ENCODE measurements around the gene RMND1. TPM values are rescaled to one million over a fixed set of nuclear protein-coding genes. Genes with fewer than 3 reads are reported as not detected.
"Not testable (repeated sequence)": the region's sequence is repeated elsewhere in the genome, so short reads cannot be mapped to it uniquely, and the experiment has no call there.

Gene RMND1
- total RNA-seq, 2 donors from 2014 or later, result 20.7 to 21.2 TPM

DNA sequence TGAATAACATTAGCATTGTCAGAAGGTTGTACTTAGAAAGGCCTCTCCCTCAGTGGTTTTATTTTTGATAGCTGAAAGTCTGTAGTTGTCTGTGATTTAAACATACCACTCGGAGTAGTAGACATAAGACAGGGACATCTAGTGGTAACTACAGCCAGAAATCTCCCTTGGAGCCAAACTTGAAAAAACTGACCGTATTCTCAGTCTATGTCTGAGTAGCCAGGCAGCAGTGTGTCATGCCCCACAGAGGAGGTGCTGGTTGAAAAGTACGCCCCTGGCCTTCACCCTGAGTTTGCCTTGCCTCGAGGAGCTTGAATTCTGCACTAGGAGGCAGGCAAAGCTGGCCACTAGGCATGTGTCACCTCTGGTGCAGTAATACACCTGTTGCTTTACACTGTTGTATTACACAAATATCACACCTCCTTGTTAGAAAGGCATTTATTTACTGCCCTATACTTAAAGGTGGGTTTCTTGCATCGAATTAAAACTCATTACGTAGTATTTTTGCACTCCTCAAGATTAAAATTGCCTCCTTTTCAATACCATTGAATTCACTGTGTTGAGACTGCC, 81.3 kb downstream of the RMND1 start:
- H3K9me3 ChIP-seq, result no peaks in the 10 kb centered on the region
- H3K4me3 ChIP-seq, result no peak overlapping the region
- no peak for DNase-seq (ENCODE audit: low spot score)
- no peak overlapping the region for H3K27ac ChIP-seq
- H3K4me1 ChIP-seq (ENCODE audit: control insufficient read depth in 1 of 2, low read depth in 2 of 2), result peaks cover 4 to 6% of the 10 kb centered on the region in 2 donors
- no peak for ATAC-seq (ENCODE audit: insufficient number of reproducible peaks, low FRiP score, low read depth)
- H3K36me3 ChIP-seq, result peaks cover 21% of the 10 kb centered on the region
- no peak for TF ChIP-seq CTCF (IDR thresholded peaks at IDR 0.05)
- H3K27me3 ChIP-seq (replicated peaks; ENCODE audit: insufficient read depth), result no peaks in the 10 kb centered on the region

- no peaks in the 10 kb centered on the region for H3K27me3 ChIP-seq (replicated peaks; ENCODE audit: insufficient read depth)
- H3K36me3 ChIP-seq, result peaks cover 39% of the 10 kb centered on the region
- H3K4me1 ChIP-seq (ENCODE audit: control insufficient read depth in 1 of 2, low read depth in 2 of 2), result no peaks in the 10 kb centered on the region
- no peak for DNase-seq (ENCODE audit: low spot score)
- H3K4me3 ChIP-seq, result no peak overlapping the region
- H3K27ac ChIP-seq, result no peak overlapping the region
- ATAC-seq (ENCODE audit: insufficient number of reproducible peaks, low FRiP score, low read depth), result no peak
- TF ChIP-seq CTCF (IDR thresholded peaks at IDR 0.05), result no peak
- H3K9me3 ChIP-seq, result no peaks in the 10 kb centered on the region
These were observed 86.7 kb downstream of the RMND1 start for GRCh38 chr6:151365233-151365632.

DNA sequence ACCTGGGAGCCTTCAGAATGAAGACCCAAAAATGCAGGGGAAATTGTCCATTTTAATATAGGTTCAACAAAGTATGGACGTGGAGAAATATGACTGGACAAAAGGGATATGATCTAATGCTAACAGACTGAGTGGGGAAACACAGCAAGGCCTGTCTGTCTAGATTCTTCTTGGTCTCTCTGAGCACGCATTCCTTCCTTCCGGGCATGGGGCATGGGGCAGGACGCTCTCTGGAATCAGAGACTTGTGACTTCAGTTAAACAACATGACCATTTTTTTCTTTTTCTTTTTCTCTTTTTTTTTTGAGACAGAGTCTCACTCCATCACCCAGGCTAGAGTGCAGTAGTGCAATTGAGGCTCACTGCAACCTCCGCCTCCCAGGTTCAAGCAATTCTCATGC, 92.4 kb downstream of the RMND1 start:
- TF ChIP-seq CTCF (IDR thresholded peaks at IDR 0.05), result no peak
- no peak overlapping the region for H3K4me3 ChIP-seq
- DNase-seq (ENCODE audit: low spot score), result no peak
- ATAC-seq (ENCODE audit: insufficient number of reproducible peaks, low FRiP score, low read depth), result no peak
- H3K27ac ChIP-seq, result no peak overlapping the region
- H3K4me1 ChIP-seq (ENCODE audit: control insufficient read depth in 1 of 2, low read depth in 2 of 2), result no peaks in the 10 kb centered on the region
- H3K27me3 ChIP-seq (replicated peaks; ENCODE audit: insufficient read depth), result no peaks in the 10 kb centered on the region
- peaks cover 15% of the 10 kb centered on the region for H3K36me3 ChIP-seq
- H3K9me3 ChIP-seq, result no peaks in the 10 kb centered on the region

DNA sequence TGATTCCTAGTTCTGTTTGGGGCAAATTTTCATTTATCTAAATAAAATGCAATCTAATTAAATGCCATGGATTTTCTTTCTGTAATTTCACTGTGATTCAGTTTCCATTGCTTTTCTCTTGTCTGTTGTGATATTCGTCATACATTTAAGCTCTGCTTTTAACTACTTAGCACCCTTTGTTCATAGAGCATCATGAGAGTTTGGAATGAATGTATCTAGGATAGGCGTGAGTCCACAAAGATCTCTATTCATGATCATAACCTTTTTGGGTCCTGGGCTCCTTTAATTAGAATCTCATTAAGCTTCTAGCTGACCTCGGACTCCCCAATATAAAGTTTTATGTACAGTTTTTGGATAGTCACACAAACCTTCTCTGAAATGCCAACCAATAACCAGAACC, 93.5 kb downstream of the RMND1 start:
- no peak for ATAC-seq (ENCODE audit: insufficient number of reproducible peaks, low FRiP score, low read depth)
- no peak for TF ChIP-seq CTCF (IDR thresholded peaks at IDR 0.05)
- Histone ChIP-seq H3K9me3 (no peaks in the 10 kb centered on the region), H3K4me1 (ENCODE audit: control insufficient read depth in 1 of 2, low read depth in 2 of 2) (no peaks in the 10 kb centered on the region), H3K4me3 (no peak overlapping the region), H3K27ac (no peak overlapping the region), H3K36me3 (peaks cover 15% of the 10 kb centered on the region), H3K27me3 (replicated peaks; ENCODE audit: insufficient read depth) (no peaks in the 10 kb centered on the region)
- DNase-seq (ENCODE audit: low spot score), result no peak

DNA sequence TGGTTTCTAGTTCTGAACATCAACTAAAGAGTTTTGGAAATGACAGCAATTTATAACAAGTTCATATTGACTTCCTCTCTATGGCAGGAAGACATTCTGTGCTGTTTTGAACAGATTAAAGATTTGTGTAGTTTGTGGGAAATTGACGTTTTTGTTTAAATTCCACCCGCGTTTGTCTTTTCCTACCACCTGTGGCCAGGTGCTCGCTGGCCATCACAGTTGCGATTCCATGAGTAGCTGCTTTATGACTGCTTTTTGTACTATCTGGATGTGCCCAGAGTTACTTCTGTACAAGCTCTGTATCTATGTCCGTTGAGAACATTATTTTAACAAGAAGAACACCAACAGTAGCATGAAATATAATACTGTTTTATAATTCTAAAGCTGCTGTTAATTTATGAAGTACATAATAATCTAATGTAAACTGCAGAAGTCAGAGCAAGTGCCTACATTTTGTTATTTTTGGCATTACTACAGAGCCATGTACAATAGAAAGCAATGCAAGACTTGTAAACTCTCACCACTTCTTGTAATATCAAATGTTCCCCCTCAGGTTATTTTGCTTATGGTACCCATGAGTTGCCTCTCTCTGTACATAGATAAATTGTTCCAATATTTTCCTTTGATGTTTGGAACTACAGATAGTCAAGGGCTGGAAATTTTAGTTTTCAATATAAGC, 94.0 kb downstream of the RMND1 start:
- Histone ChIP-seq H3K27me3 (replicated peaks; ENCODE audit: insufficient read depth) (no peaks in the 10 kb centered on the region), H3K27ac (no peak overlapping the region), H3K36me3 (peaks cover 14% of the 10 kb centered on the region), H3K4me1 (ENCODE audit: control insufficient read depth in 1 of 2, low read depth in 2 of 2) (no peaks in the 10 kb centered on the region), H3K9me3 (no peaks in the 10 kb centered on the region), H3K4me3 (no peak overlapping the region)
- ATAC-seq (ENCODE audit: insufficient number of reproducible peaks, low FRiP score, low read depth), result no peak
- no peak for TF ChIP-seq CTCF (IDR thresholded peaks at IDR 0.05)
- no peak for DNase-seq (ENCODE audit: low spot score)

DNA sequence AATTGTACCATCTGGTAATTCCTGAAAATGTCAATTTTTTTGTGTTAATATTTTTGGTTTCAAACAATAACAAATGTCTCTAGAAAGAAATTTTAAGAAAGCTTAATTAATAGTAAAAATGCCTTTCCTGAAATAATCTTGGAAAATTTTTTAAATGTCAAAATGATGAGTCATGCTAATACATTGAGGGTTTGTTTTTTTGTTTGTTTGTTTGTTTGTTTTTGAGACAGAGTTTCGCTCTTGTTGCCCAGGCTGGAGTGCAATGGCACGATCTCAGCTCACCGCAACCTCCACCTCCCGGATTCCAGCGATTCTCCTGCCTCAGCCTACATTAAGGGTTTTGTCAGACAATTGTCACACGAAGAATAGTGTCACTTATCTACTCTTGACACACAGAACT, 94.9 kb downstream of the RMND1 start:
- ATAC-seq (ENCODE audit: insufficient number of reproducible peaks, low FRiP score, low read depth); H3K4me1 ChIP-seq (ENCODE audit: control insufficient read depth in 1 of 2, low read depth in 2 of 2); H3K27ac ChIP-seq; H3K9me3 ChIP-seq; H3K27me3 ChIP-seq (replicated peaks; ENCODE audit: insufficient read depth); H3K36me3 ChIP-seq; H3K4me3 ChIP-seq; DNase-seq (ENCODE audit: low spot score): not testable (repeated sequence)

All from thoracic aorta (tissue), 2 donors.